ENCODE measurements around the gene SOCS3.

The SOCS3 gene

GRCh38 chr17:78368854-78369495 lies 9.1 kb upstream of the SOCS3 start:
- Histone ChIP-seq H3K27ac (ENCODE audit: low read depth in 2 of 2, low read length in 2 of 2) (no peak overlapping the region), H3K4me3 (ENCODE audit: low read length in 2 of 2) (no peak overlapping the region), H3K9ac (ENCODE audit: low read depth in 1 of 2, low read length in 2 of 2) (no peak overlapping the region), H3K36me3 (ENCODE audit: control insufficient read depth in 2 of 2, insufficient read depth in 2 of 2, low read length in 2 of 2) (no peaks in the 10 kb centered on the region), H3K9me3 (ENCODE audit: control insufficient read depth in 2 of 2, low read length in 2 of 2) (no peaks in the 10 kb centered on the region), H3K27me3 (ENCODE audit: control insufficient read depth in 2 of 2, insufficient read depth in 2 of 2, low read length in 2 of 2) (peaks cover 0 to 2% of the 10 kb centered on the region in 2 donors), H3K4me1 (ENCODE audit: control insufficient read depth in 2 of 2, insufficient read depth in 2 of 2, low read length in 2 of 2) (no peaks in the 10 kb centered on the region)

- Histone ChIP-seq H3K9ac (ENCODE audit: low read depth in 1 of 2, low read length in 2 of 2) (no peak overlapping the region), H3K4me1 (ENCODE audit: control insufficient read depth in 2 of 2, insufficient read depth in 2 of 2, low read length in 2 of 2) (no peaks in the 10 kb centered on the region), H3K27ac (ENCODE audit: low read depth in 2 of 2, low read length in 2 of 2) (no peak overlapping the region), H3K36me3 (ENCODE audit: control insufficient read depth in 2 of 2, insufficient read depth in 2 of 2, low read length in 2 of 2) (no peaks in the 10 kb centered on the region), H3K9me3 (ENCODE audit: control insufficient read depth in 2 of 2, low read length in 2 of 2) (no peaks in the 10 kb centered on the region), H3K4me3 (ENCODE audit: low read length in 2 of 2) (no peak overlapping the region), H3K27me3 (ENCODE audit: control insufficient read depth in 2 of 2, insufficient read depth in 2 of 2, low read length in 2 of 2) (peaks cover 0 to 2% of the 10 kb centered on the region in 2 donors)
These were observed 8.5 kb upstream of the SOCS3 start for GRCh38 chr17:78368348-78368747.

- no peaks in the 10 kb centered on the region for H3K36me3 ChIP-seq (ENCODE audit: control insufficient read depth in 2 of 2, insufficient read depth in 2 of 2, low read length in 2 of 2)
These were observed 7.3 kb upstream of the SOCS3 start for GRCh38 chr17:78367193-78367592.

GRCh38 chr17:78366109-78366848 lies 6.4 kb upstream of the SOCS3 start:
- Histone ChIP-seq H3K9ac (ENCODE audit: low read depth in 1 of 2, low read length in 2 of 2) (no peak overlapping the region), H3K4me3 (ENCODE audit: low read length in 2 of 2) (no peak overlapping the region), H3K27ac (ENCODE audit: low read depth in 2 of 2, low read length in 2 of 2) (peak overlapping the region in 1 of 2 donors; percentile 22), H3K9me3 (ENCODE audit: control insufficient read depth in 2 of 2, low read length in 2 of 2) (no peaks in the 10 kb centered on the region), H3K36me3 (ENCODE audit: control insufficient read depth in 2 of 2, insufficient read depth in 2 of 2, low read length in 2 of 2) (no peaks in the 10 kb centered on the region), H3K27me3 (ENCODE audit: control insufficient read depth in 2 of 2, insufficient read depth in 2 of 2, low read length in 2 of 2) (peaks cover 0 to 2% of the 10 kb centered on the region in 2 donors), H3K4me1 (ENCODE audit: control insufficient read depth in 2 of 2, insufficient read depth in 2 of 2, low read length in 2 of 2) (no peaks in the 10 kb centered on the region)

More at GRCh38 chr17:78367193-78367592, 7.3 kb upstream of the SOCS3 start:
- Histone ChIP-seq H3K27ac (ENCODE audit: low read depth in 2 of 2, low read length in 2 of 2) (no peak overlapping the region), H3K4me3 (ENCODE audit: low read length in 2 of 2) (no peak overlapping the region), H3K27me3 (ENCODE audit: control insufficient read depth in 2 of 2, insufficient read depth in 2 of 2, low read length in 2 of 2) (peaks cover 0 to 2% of the 10 kb centered on the region in 2 donors), H3K9ac (ENCODE audit: low read depth in 1 of 2, low read length in 2 of 2) (no peak overlapping the region), H3K4me1 (ENCODE audit: control insufficient read depth in 2 of 2, insufficient read depth in 2 of 2, low read length in 2 of 2) (no peaks in the 10 kb centered on the region), H3K9me3 (ENCODE audit: control insufficient read depth in 2 of 2, low read length in 2 of 2) (no peaks in the 10 kb centered on the region)

GRCh38 chr17:78365561-78366108 lies 5.8 kb upstream of the SOCS3 start:
- Histone ChIP-seq H3K27ac (ENCODE audit: low read depth in 2 of 2, low read length in 2 of 2) (peak overlapping the region in 1 of 2 donors; percentile 22), H3K4me3 (ENCODE audit: low read length in 2 of 2) (no peak overlapping the region), H3K9ac (ENCODE audit: low read depth in 1 of 2, low read length in 2 of 2) (no peak overlapping the region), H3K27me3 (ENCODE audit: control insufficient read depth in 2 of 2, insufficient read depth in 2 of 2, low read length in 2 of 2) (peaks cover 0 to 2% of the 10 kb centered on the region in 2 donors), H3K4me1 (ENCODE audit: control insufficient read depth in 2 of 2, insufficient read depth in 2 of 2, low read length in 2 of 2) (peaks cover 0 to under 1% of the 10 kb centered on the region in 2 donors), H3K9me3 (ENCODE audit: control insufficient read depth in 2 of 2, low read length in 2 of 2) (no peaks in the 10 kb centered on the region), H3K36me3 (ENCODE audit: control insufficient read depth in 2 of 2, insufficient read depth in 2 of 2, low read length in 2 of 2) (no peaks in the 10 kb centered on the region)

- no peak overlapping the region for H3K4me3 ChIP-seq (ENCODE audit: low read length in 2 of 2)
- H3K27me3 ChIP-seq (ENCODE audit: control insufficient read depth in 2 of 2, insufficient read depth in 2 of 2, low read length in 2 of 2), result peaks cover 0 to 2% of the 10 kb centered on the region in 2 donors
- H3K9me3 ChIP-seq (ENCODE audit: control insufficient read depth in 2 of 2, low read length in 2 of 2), result no peaks in the 10 kb centered on the region
- H3K27ac ChIP-seq (ENCODE audit: low read depth in 2 of 2, low read length in 2 of 2), result no peak overlapping the region
- H3K9ac ChIP-seq (ENCODE audit: low read depth in 1 of 2, low read length in 2 of 2), result no peak overlapping the region
- H3K36me3 ChIP-seq (ENCODE audit: control insufficient read depth in 2 of 2, insufficient read depth in 2 of 2, low read length in 2 of 2), result no peaks in the 10 kb centered on the region
- H3K4me1 ChIP-seq (ENCODE audit: control insufficient read depth in 2 of 2, insufficient read depth in 2 of 2, low read length in 2 of 2), result peaks cover 0 to 4% of the 10 kb centered on the region in 2 donors
These were observed 4.8 kb upstream of the SOCS3 start for GRCh38 chr17:78364436-78365281.

- Histone ChIP-seq H3K9ac (ENCODE audit: low read depth in 1 of 2, low read length in 2 of 2) (no peak overlapping the region), H3K4me3 (ENCODE audit: low read length in 2 of 2) (no peak overlapping the region), H3K4me1 (ENCODE audit: control insufficient read depth in 2 of 2, insufficient read depth in 2 of 2, low read length in 2 of 2) (peaks cover 2 to 9% of the 10 kb centered on the region in 2 donors), H3K27ac (ENCODE audit: low read depth in 2 of 2, low read length in 2 of 2) (no peak overlapping the region), H3K36me3 (ENCODE audit: control insufficient read depth in 2 of 2, insufficient read depth in 2 of 2, low read length in 2 of 2) (peaks cover 0 to under 1% of the 10 kb centered on the region in 2 donors), H3K27me3 (ENCODE audit: control insufficient read depth in 2 of 2, insufficient read depth in 2 of 2, low read length in 2 of 2) (peaks cover 0 to 2% of the 10 kb centered on the region in 2 donors), H3K9me3 (ENCODE audit: control insufficient read depth in 2 of 2, low read length in 2 of 2) (no peaks in the 10 kb centered on the region)
These were observed 2.8 kb upstream of the SOCS3 start for GRCh38 chr17:78362671-78363070.

- Histone ChIP-seq H3K4me3 (ENCODE audit: low read length in 2 of 2) (no peak overlapping the region), H3K27me3 (ENCODE audit: control insufficient read depth in 2 of 2, insufficient read depth in 2 of 2, low read length in 2 of 2) (peaks cover 0 to 2% of the 10 kb centered on the region in 2 donors), H3K36me3 (ENCODE audit: control insufficient read depth in 2 of 2, insufficient read depth in 2 of 2, low read length in 2 of 2) (peaks cover 2 to 3% of the 10 kb centered on the region in 2 donors), H3K9me3 (ENCODE audit: control insufficient read depth in 2 of 2, low read length in 2 of 2) (no peaks in the 10 kb centered on the region), H3K9ac (ENCODE audit: low read depth in 1 of 2, low read length in 2 of 2) (no peak overlapping the region), H3K27ac (ENCODE audit: low read depth in 2 of 2, low read length in 2 of 2) (no peak overlapping the region), H3K4me1 (ENCODE audit: control insufficient read depth in 2 of 2, insufficient read depth in 2 of 2, low read length in 2 of 2) (peaks cover 7 to 13% of the 10 kb centered on the region in 2 donors)
These were observed 2.4 kb upstream of the SOCS3 start for GRCh38 chr17:78362232-78362631.

- Histone ChIP-seq H3K36me3 (ENCODE audit: control insufficient read depth in 2 of 2, insufficient read depth in 2 of 2, low read length in 2 of 2) (peaks cover 3% of the 10 kb centered on the region in 2 donors), H3K9me3 (ENCODE audit: control insufficient read depth in 2 of 2, low read length in 2 of 2) (no peaks in the 10 kb centered on the region), H3K4me3 (ENCODE audit: low read length in 2 of 2) (no peak overlapping the region), H3K27me3 (ENCODE audit: control insufficient read depth in 2 of 2, insufficient read depth in 2 of 2, low read length in 2 of 2) (peaks cover 0 to 2% of the 10 kb centered on the region in 2 donors), H3K9ac (ENCODE audit: low read depth in 1 of 2, low read length in 2 of 2) (no peak overlapping the region), H3K27ac (ENCODE audit: low read depth in 2 of 2, low read length in 2 of 2) (peak overlapping the region in 1 of 2 donors; percentile 84), H3K4me1 (ENCODE audit: control insufficient read depth in 2 of 2, insufficient read depth in 2 of 2, low read length in 2 of 2) (peaks cover 12 to 16% of the 10 kb centered on the region in 2 donors)
These were observed 1.4 kb upstream of the SOCS3 start for GRCh38 chr17:78361225-78361701.

Measured in mucosa of rectum (tissue), 2 donors.